BLaER1 (cell line): ENCODE measurements around the gene NPAS2.

ENCODE experiments used
- H3K27ac ChIP-seq: shearing (Covaris generic); formaldehyde crosslinking; 2 replicates; pipeline ENCODE4 v1.8.1; 2022
- H3K27me3 ChIP-seq: shearing (Covaris generic); formaldehyde crosslinking; 2 replicates; pipeline ENCODE4 v1.8.1; 2022
- H3K36me3 ChIP-seq: shearing (Covaris generic); formaldehyde crosslinking; 2 replicates; pipeline ENCODE4 v1.8.1; 2022
- H3K4me1 ChIP-seq: shearing (Covaris generic); formaldehyde crosslinking; 2 replicates; pipeline ENCODE4 v1.8.1; 2022
- H3K4me2 ChIP-seq: shearing (Covaris generic); formaldehyde crosslinking; 2 replicates; pipeline ENCODE4 v1.8.1; 2022
- H3K4me3 ChIP-seq: shearing (Covaris generic); formaldehyde crosslinking; 2 replicates; pipeline ENCODE4 v1.8.1; 2022
- H3K9ac ChIP-seq: shearing (Covaris generic); formaldehyde crosslinking; 2 replicates; pipeline ENCODE4 v1.8.1; 2022
- H3K9me3 ChIP-seq: shearing (Covaris generic); formaldehyde crosslinking; 2 replicates; pipeline ENCODE4 v1.8.1; 2022
- H4K20me1 ChIP-seq: shearing (Covaris generic); formaldehyde crosslinking; 2 replicates; pipeline ENCODE4 v1.8.1; 2022
- Cebpa-rat ChIP-seq: shearing (Covaris generic); IDR thresholded peaks from 2 replicates; pipeline ENCODE4 v1.8.1; 2022

NPAS2 gene

DNA sequence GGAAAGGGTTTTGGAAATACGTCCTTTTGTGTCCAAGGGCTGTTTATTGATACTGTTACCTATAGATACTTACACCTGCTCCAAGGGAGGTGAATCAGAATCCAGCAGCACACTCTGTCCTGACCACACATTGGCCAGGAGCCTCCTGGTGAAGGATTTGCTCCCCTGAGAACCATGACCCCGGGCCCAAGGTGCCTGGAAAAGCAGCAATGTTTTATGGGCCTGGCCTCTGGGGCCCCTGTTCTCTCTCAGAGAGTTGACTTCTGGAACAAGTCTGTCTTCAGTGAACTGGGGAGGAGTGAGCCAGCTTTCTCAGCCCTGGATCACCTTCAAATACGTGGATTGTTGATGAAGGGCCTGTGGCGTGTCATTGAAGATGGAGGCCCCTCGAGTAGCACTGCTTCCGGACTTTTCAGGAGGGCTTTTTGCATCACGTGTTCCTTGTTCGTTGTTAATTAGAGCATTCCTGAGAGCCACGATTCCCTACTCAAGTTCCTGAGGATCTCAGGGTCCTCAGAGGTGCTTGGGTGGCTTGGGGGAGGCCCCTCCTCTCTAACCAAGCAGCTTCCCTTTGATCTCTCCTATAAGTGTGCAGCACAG lies 103.6 kb downstream of the NPAS2 start:
- Histone ChIP-seq H3K27me3 (no peaks in the 10 kb centered on the region), H3K4me3 (no peak overlapping the region), H3K9me3 (no peaks in the 10 kb centered on the region), H3K9ac (no peak overlapping the region), H3K4me1 (no peaks in the 10 kb centered on the region), H3K36me3 (no peaks in the 10 kb centered on the region), H3K27ac (no peak overlapping the region), H3K4me2 (no peak overlapping the region), H4K20me1 (no peaks in the 10 kb centered on the region)
- no peak for TF ChIP-seq Cebpa-rat

DNA sequence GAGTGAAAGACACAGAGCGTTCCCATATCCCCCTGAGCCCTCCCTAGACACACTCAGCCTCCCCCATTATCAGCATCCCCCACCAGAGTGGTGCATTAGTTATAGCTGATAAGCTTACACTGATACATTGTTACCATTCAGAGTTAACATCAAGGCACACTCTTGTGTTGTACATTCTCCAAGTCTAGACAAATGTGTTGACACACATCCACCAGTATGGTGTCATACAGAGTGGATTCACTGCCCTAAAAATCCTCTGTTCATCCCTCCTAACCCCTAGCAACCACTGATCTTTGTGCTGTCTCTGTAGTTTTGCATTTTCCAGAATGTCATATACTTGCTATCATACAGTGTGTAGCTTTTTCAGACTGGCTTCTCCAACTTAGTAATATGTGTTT lies 104.2 kb downstream of the NPAS2 start:
- no peak overlapping the region for H3K4me2 ChIP-seq

DNA sequence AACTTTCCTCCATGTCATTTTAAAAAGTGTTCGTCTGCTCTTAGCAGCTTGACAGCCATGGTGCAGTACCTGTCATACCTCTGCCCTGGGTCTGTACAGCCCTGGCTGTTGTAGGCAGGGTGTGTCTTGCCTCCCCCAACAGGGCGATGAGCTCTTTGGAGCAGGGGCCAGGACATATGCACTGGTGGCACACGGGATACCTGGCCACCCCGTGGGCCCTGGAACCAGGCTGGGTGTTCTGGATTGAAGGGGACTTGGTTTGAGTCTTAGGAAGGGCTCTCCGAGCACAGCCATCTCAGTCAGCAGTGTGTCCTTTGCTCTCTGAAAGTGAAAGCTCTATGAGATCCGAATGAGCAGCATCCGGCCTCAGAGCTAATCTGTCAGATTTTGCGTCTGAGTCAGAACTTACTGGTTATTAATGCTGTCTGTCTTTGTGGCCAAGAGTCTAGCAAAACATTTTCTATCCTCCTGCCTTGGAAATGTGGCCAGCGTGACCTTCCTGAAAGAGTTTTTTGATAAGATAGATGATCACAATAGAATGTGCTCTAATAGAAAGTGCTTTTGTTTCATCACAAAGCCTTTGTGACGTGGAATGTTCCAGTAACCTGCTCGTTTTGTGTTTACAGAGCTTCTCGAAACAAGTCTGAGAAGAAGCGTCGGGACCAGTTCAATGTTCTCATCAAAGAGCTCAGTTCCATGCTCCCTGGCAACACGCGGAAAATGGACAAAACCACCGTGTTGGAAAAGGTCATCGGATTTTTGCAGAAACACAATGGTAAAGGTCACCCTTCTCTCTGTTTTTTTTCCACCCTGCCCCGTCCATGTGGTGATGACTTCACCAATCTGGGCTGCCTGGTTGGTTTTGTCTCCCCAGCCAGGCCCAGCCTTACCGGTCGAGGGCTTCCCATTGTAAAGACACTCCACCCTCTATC lies 104.8 kb downstream of the NPAS2 start:
- no peaks in the 10 kb centered on the region for H3K4me1 ChIP-seq
- no peak for TF ChIP-seq Cebpa-rat
- no peaks in the 10 kb centered on the region for H4K20me1 ChIP-seq
- no peak overlapping the region for H3K27ac ChIP-seq
- no peaks in the 10 kb centered on the region for H3K36me3 ChIP-seq
- no peaks in the 10 kb centered on the region for H3K27me3 ChIP-seq
- no peaks in the 10 kb centered on the region for H3K9me3 ChIP-seq
- H3K4me3 ChIP-seq, result no peak overlapping the region
- H3K9ac ChIP-seq, result no peak overlapping the region
- no peak overlapping the region for H3K4me2 ChIP-seq

More for the DNA sequence above, 104.2 kb downstream of the NPAS2 start:
- H3K9ac ChIP-seq, result no peak overlapping the region
- no peak overlapping the region for H3K27ac ChIP-seq
- H3K4me1 ChIP-seq, result no peaks in the 10 kb centered on the region
- H3K4me3 ChIP-seq, result no peak overlapping the region
- no peaks in the 10 kb centered on the region for H3K27me3 ChIP-seq
- H3K36me3 ChIP-seq, result no peaks in the 10 kb centered on the region
- no peak for TF ChIP-seq Cebpa-rat
- H4K20me1 ChIP-seq, result no peaks in the 10 kb centered on the region
- H3K9me3 ChIP-seq, result no peaks in the 10 kb centered on the region

DNA sequence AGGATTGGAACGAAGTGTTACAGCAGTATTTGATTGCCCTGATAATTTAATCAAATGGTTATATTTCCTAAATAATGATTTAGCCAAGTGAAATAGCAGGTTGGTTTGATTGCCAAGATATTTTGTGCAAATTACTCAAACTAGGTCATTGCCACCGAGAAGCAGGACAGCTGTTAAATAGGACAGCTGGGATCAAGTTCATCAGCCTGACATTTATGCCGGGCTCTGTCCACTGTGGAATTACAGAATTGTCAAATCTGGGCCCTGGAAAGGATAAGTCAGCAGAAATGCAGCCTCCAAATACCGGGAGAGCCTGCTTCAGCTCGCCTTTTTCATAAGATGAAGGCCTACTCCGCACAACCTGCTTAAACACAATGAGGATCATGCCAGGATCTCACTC lies 108.3 kb downstream of the NPAS2 start:
- Histone ChIP-seq H3K4me3 (no peak overlapping the region), H4K20me1 (no peaks in the 10 kb centered on the region), H3K4me2 (no peak overlapping the region), H3K36me3 (no peaks in the 10 kb centered on the region), H3K4me1 (no peaks in the 10 kb centered on the region), H3K9ac (no peak overlapping the region), H3K9me3 (no peaks in the 10 kb centered on the region), H3K27me3 (no peaks in the 10 kb centered on the region), H3K27ac (no peak overlapping the region)
- no peak for TF ChIP-seq Cebpa-rat

DNA sequence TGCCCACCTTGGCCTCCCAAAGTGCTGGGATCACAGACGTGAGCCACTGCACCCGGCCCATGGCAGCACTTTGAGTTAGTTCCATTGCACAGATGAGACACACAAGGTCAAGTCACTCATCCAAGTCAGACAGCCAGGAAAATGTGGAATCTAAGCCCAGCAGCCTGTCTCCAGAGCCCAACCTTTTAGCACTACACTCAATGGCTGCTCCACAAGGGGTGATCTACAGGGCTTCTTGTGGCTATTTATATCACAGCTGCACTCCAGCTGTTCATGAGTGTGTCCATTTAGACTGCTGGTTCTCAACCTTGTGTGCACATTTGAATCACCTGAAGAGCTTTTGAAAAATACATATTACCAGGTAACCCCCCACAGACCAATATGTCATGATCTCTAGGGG lies 109.2 kb downstream of the NPAS2 start:
- Histone ChIP-seq H3K9ac (no peak overlapping the region), H3K27ac (no peak overlapping the region), H3K4me2 (no peak overlapping the region), H3K4me1 (no peaks in the 10 kb centered on the region), H3K27me3 (no peaks in the 10 kb centered on the region), H3K4me3 (no peak overlapping the region), H3K9me3 (no peaks in the 10 kb centered on the region), H4K20me1 (no peaks in the 10 kb centered on the region), H3K36me3 (no peaks in the 10 kb centered on the region)
- no peak for TF ChIP-seq Cebpa-rat

DNA sequence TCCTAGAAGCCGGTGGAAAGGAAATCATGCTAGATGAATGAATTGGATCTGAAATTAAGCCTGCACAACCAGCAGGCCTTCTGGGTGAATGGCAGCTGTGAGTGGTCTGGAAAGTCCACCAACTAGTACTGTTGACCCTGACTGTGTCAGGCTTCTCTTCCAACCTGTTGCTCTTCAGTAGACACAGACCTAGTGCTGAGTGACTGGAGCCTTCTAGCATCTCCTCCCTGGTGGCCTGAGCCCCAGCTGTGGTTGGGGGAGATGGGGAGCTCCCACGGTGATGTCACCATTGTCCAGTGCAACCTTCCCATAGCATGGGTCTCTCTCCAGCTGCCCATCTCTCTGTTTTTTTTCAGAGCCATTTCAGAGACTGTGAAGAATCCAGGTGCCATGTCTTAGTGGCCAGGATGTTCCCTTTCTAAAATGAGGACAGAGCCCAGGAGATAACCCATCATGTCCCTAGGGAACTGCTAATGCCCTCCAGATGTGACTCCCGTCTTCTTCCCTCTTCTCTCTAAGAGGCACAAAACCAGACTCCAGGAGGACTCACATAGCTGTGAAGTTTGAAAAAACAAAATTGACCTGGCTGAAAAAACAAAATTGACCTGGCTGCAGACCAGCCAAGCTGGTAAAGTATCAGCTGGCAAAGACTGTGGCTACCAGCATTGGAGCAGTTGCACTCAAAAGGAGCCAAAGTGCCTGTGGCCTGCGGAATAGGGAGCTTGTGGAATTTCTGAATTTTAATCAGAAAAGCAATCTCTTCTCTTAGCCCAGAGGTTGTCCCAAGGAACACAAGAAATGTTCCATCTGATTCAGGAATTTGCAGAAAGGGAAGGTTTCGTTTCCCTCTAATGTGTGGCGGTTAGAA lies 114.8 kb downstream of the NPAS2 start:
- no peak for TF ChIP-seq Cebpa-rat

DNA sequence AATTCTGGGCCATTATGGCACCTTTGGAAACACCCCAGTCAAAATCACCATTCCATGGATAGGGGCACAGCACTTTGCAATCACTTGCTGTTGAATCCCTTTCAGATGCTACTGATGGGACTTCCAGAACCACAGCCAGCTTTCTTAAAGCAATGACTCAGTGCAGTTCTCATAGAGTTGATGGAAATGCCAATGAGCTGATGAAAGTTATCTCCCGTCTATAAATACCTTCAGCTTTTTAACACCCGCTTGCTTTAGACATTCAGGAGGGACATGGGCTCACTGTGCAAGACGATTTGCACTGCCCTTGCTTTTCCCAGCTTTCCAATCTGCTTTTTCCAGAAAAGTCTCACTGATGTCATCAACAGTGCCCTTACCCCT lies 115.4 kb downstream of the NPAS2 start:
- H3K36me3 ChIP-seq, result no peaks in the 10 kb centered on the region
- TF ChIP-seq Cebpa-rat, result no peak
- H3K27ac ChIP-seq, result no peak overlapping the region
- H3K9ac ChIP-seq, result no peak overlapping the region
- no peaks in the 10 kb centered on the region for H3K9me3 ChIP-seq
- H3K4me3 ChIP-seq, result no peak overlapping the region
- no peaks in the 10 kb centered on the region for H4K20me1 ChIP-seq
- no peak overlapping the region for H3K4me2 ChIP-seq
- H3K27me3 ChIP-seq, result no peaks in the 10 kb centered on the region
- peaks cover 9% of the 10 kb centered on the region; the same call in 1 of the 2 replicates for H3K4me1 ChIP-seq

More for the DNA sequence above, 114.8 kb downstream of the NPAS2 start:
- Histone ChIP-seq H3K9me3 (no peaks in the 10 kb centered on the region), H3K36me3 (no peaks in the 10 kb centered on the region), H3K9ac (no peak overlapping the region), H3K27me3 (no peaks in the 10 kb centered on the region), H3K4me2 (no peak overlapping the region; the same call in 1 of the 2 replicates), H3K27ac (no peak overlapping the region), H3K4me3 (no peak overlapping the region), H4K20me1 (no peaks in the 10 kb centered on the region), H3K4me1 (peaks cover 9% of the 10 kb centered on the region; the same call in 1 of the 2 replicates)

DNA sequence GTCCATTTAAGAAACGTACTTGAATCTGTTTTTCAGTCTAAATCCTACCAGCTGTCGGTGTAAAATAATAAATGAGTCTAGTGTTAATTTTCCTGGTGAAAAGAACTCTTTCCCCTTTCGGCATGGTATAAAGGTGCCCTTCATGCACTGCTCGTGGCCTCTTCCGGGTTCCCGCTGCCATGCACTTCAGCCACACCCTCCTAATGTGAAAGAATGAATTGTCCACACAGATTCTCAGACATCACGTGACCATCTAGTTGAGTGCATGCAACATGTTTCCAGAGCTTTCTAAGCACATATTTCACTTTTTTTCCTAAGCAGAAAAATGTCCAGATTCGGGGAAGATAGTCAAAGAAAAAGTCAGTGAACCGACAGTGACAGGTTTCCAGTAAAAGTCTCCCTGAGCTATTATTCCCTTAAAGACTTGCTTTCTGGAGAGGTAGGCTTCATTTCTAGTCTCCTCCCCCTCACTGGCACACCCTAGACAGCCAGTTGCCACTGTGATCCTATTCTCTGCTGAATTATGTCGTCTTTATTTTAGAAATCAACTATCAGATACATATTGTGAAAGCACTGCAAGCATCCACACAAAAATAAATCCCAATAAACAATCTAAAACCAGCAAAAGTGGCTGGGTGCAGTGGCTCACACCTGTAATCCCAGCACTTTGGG lies 116.3 kb downstream of the NPAS2 start:
- no peak for TF ChIP-seq Cebpa-rat
- Histone ChIP-seq H3K4me3 (no peak overlapping the region), H3K4me2 (no peak overlapping the region), H3K9ac (no peak overlapping the region), H3K27me3 (no peaks in the 10 kb centered on the region), H3K27ac (no peak overlapping the region), H3K4me1 (peaks cover 9% of the 10 kb centered on the region; the same call in 1 of the 2 replicates), H4K20me1 (no peaks in the 10 kb centered on the region), H3K36me3 (no peaks in the 10 kb centered on the region), H3K9me3 (no peaks in the 10 kb centered on the region)

DNA sequence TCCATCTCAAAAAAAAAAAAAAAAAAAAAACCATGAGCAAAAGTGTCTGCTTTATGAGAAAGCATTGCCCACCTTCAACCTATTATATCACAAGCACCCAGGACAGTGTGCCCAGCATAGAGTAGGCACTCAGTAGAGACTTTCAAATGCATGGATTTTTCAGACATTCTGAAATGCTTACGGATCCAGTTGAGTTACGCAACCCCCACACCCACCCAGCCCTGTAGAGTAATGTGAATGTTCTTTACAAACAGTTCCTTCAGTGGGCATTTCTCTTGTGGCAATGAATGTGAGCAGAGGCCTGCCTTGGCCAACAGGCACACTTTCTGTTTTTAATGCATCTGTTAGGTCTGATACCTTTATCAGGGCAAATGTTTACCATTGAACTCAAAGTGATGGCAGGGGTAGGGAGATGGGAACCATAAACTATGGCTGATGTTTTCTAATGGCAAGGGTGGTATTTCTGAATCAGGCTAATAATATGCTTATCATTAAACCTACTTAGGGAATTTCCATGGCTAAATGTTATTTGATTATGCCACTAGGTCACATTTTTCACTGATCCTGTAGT lies 117.1 kb downstream of the NPAS2 start:
- Histone ChIP-seq H3K4me3 (no peak overlapping the region), H3K4me1 (peaks cover 16% of the 10 kb centered on the region; the same call in 1 of the 2 replicates), H3K9me3 (no peaks in the 10 kb centered on the region), H3K9ac (no peak overlapping the region), H4K20me1 (no peaks in the 10 kb centered on the region), H3K27ac (no peak overlapping the region), H3K4me2 (no peak overlapping the region), H3K36me3 (no peaks in the 10 kb centered on the region), H3K27me3 (no peaks in the 10 kb centered on the region)
- TF ChIP-seq Cebpa-rat, result no peak
